GM03348 (cell line): Measurements from ENCODE around the gene PKD1.
A peak's percentile ranks its signal among the peaks of the same experiment; 100 is the strongest.
"Not testable (repeated sequence)": the region's sequence is repeated elsewhere in the genome, so short reads cannot be mapped to it uniquely, and the experiment has no call there.

ENCODE experiments used
- DNase-seq: peaks from one replicate; pipeline ENCODE4 v3.0.0; 2012; ENCODE audit warnings: low spot score

The PKD1 gene

GRCh38 chr16:2150418-2151187, 14.9 kb upstream of the PKD1 start:
- no peak for DNase-seq

- DNase-seq, result no peak
Measured at GRCh38 chr16:2149630-2150417, 14.1 kb upstream of the PKD1 start.

GRCh38 chr16:2148714-2149629, 13.3 kb upstream of the PKD1 start:
- DNase-seq, result peak; percentile 37

- DNase-seq, result peak; percentile 81
Measured at GRCh38 chr16:2147981-2148671, 12.4 kb upstream of the PKD1 start, which contains the start of gene RAB26. RAB26 (plus strand) TSS chr16:2148625; CDS start chr16:2148784, 159 bp downstream.

GRCh38 chr16:2147378-2147777, 11.7 kb upstream of the PKD1 start:
- no peak for DNase-seq

- DNase-seq, result no peak
Measured at GRCh38 chr16:2145843-2146242, 10.1 kb upstream of the PKD1 start.

GRCh38 chr16:2143878-2144485, 8.3 kb upstream of the PKD1 start:
- DNase-seq, result no peak

GRCh38 chr16:2142942-2143877, 7.5 kb upstream of the PKD1 start:
- DNase-seq, result no peak

- not testable (repeated sequence) for DNase-seq
Measured at GRCh38 chr16:2135071-2135470, 627 bp downstream of the PKD1 start.

GRCh38 chr16:2133797-2134196, 1.9 kb downstream of the PKD1 start:
- not testable (repeated sequence) for DNase-seq

GRCh38 chr16:2129890-2130447, 5.7 kb downstream of the PKD1 start:
- DNase-seq, result not testable (repeated sequence)

GRCh38 chr16:2129251-2129650, 6.4 kb downstream of the PKD1 start:
- not testable (repeated sequence) for DNase-seq

GRCh38 chr16:2127630-2128280, 7.9 kb downstream of the PKD1 start:
- DNase-seq, result not testable (repeated sequence)

- DNase-seq, result not testable (repeated sequence)
Measured at GRCh38 chr16:2126928-2127556, 8.7 kb downstream of the PKD1 start.

GRCh38 chr16:2126161-2126743, 9.4 kb downstream of the PKD1 start:
- DNase-seq, result peak; percentile 23

GRCh38 chr16:2125609-2126008, 10.1 kb downstream of the PKD1 start:
- not testable (repeated sequence) for DNase-seq

- peak; percentile 51 for DNase-seq
Measured at GRCh38 chr16:2124694-2125444, 10.8 kb downstream of the PKD1 start.

GRCh38 chr16:2124377-2124693, 11.4 kb downstream of the PKD1 start:
- peak; percentile 11 for DNase-seq
